Activated T-cell treated with anti-CD3 and anti-CD28 coated beads, Interleukin-2, amount 50 U/mL, for 4 hours (primary cell): ENCODE measurements around the gene AXIN1. TPM values are rescaled to one million over a fixed set of nuclear protein-coding genes. Genes with fewer than 3 reads are reported as not detected.

Experiments
- ATAC-seq, 2 donors: fragments of 200-7000 bp; cut with Tn5 transposase; one replicate each; pipeline ENCODE4 v1.10.0; 2021
- DNase-seq: peaks from one replicate; pipeline ENCODE4 v3.0.0-alpha.2; 2020
- H3K27me3 Mint-ChIP-seq: one replicate; pipeline ENCODE4 v1.8.0; 2021; ENCODE audit warnings: low read depth, mixed read lengths
- H3K36me3 Mint-ChIP-seq: one replicate; pipeline ENCODE4 v1.8.0; 2022; ENCODE audit warnings: mixed read lengths; ENCODE audit not compliant: insufficient read depth
- H3K4me1 Mint-ChIP-seq: one replicate; pipeline ENCODE4 v1.8.0; 2021; ENCODE audit warnings: low read depth, mixed read lengths
- H3K4me3 Mint-ChIP-seq: one replicate; pipeline ENCODE4 v1.8.0; 2021; ENCODE audit warnings: mild to moderate bottlenecking, moderate library complexity, mixed read lengths
- H3K9me3 Mint-ChIP-seq: one replicate; pipeline ENCODE4 v1.8.0; 2021; ENCODE audit warnings: mixed read lengths
- total RNA-seq, 3 donors: library from RNA; stranded (reverse); gene quantifications; one replicate each; pipeline ENCODE4 v1.2.1, GENCODE V29; 2021

Gene AXIN1, protein sequence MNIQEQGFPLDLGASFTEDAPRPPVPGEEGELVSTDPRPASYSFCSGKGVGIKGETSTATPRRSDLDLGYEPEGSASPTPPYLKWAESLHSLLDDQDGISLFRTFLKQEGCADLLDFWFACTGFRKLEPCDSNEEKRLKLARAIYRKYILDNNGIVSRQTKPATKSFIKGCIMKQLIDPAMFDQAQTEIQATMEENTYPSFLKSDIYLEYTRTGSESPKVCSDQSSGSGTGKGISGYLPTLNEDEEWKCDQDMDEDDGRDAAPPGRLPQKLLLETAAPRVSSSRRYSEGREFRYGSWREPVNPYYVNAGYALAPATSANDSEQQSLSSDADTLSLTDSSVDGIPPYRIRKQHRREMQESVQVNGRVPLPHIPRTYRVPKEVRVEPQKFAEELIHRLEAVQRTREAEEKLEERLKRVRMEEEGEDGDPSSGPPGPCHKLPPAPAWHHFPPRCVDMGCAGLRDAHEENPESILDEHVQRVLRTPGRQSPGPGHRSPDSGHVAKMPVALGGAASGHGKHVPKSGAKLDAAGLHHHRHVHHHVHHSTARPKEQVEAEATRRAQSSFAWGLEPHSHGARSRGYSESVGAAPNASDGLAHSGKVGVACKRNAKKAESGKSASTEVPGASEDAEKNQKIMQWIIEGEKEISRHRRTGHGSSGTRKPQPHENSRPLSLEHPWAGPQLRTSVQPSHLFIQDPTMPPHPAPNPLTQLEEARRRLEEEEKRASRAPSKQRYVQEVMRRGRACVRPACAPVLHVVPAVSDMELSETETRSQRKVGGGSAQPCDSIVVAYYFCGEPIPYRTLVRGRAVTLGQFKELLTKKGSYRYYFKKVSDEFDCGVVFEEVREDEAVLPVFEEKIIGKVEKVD
- 10 to 100 TPM; 34.1 to 40.4 (median 35.4) TPM for total RNA-seq

DNA sequence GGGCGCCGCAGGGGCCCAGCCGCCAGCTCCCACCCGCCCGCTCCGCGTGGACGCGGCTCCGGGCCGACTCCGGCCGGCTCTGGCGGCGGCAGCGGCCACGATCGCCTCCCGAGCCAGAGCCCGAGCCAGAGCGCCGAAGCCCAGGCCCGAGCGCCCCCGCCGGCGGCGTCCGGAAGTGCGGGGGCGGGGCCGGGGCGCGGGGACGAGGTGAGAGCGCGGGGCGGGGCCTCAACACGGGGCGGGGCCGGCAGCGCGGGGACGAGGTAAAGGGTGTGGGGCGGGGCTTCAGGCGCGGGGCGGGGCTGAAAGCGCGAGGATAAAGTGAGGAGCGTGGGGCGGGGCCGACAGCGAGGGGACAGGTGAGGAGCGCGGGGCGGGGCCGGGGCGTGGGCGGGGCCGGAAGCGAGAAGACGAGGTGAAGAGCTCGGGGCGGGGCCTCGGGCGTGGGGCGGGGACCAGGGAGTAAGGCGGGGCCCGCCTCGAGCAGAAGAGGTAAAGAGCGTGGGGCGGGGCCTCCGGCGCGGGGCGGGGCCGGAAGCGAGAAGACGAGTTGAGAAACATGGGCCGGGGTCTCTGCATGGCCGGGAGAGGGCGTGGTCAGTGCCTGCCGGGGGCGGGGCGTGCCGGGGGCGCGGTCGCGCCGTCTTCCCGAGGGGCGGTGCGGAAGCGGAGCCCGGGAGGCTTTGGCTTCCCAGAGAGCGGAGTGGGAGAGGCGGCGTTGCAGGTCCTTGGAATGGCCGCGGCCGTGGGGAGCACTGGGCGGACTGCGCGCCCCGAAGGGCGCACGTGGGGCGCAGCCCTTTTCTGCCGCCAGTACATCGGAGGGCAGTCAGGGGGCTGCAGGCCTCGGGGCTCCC is at the start of gene AXIN1:
Gene AXIN1 (minus strand): TSS at position 177 of the 857 bp plus-strand sequence. CDS start 5,698 bp downstream, outside the sequence.
- Mint-ChIP-seq H3K4me3 (peak within 1 kb of the TSS; percentile 87), H3K27me3 (no peaks in the 10 kb centered on the region), H3K9me3 (no peaks in the 10 kb centered on the region), H3K36me3 (peaks cover 7% of the 10 kb centered on the region), H3K4me1 (peaks cover 57% of the 10 kb centered on the region)
- ATAC-seq (peak; percentile 80 to 84), DNase-seq (peak; percentile 100)

DNA sequence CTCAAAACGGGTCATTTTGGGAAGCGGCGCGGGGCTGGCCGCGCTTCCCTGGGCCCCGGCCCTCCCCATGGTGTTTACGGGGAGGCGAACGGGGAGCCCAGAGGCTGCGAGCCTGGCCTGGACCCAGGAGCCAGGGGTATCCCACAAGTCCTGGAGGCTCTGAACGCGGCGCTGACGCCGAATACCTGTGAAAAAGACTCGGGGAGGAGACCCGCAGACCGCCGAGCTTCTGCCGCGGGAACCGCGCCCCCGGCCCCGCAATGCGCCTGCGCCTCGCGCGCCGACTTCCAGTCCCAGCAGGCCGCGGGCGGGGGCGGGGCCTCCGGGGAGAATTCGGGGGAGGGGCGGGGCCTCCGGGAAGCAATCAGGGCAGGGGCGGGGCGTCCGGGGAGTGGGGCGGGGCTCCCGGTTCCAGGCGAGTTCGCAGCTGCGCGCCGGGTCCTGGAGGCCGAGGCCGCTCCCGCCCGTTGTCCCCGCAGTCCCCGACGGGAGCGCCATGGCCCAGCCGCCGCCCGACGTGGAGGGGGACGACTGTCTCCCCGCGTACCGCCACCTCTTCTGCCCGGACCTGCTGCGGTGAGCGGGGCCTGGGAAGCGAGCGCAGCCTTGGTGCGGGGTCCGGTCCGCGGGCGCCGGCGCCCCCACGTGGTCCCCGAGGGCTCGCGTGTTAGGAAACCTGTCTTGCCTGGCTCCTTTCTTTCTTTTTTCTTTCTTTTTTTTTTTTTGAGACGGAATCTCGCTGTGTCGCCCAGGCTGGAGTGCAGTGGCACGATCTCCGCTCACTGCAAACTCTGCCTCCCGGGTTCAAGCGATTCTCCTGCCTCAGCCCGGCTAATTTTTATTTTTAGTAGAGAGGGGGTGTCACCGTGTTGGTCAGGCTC is 49.2 kb upstream of the AXIN1 start, which contains the start of gene DECR2:
Gene DECR2 (plus strand): TSS at position 418 of the 881 bp plus-strand sequence. CDS start 79 bp downstream, at position 497.
- DNase-seq = peak; percentile 99
- ATAC-seq = peak; percentile 85 to 88
- no peaks in the 10 kb centered on the region for H3K36me3 Mint-ChIP-seq
- H3K4me1 Mint-ChIP-seq = peaks cover 16% of the 10 kb centered on the region
- H3K27me3 Mint-ChIP-seq = no peaks in the 10 kb centered on the region
- H3K4me3 Mint-ChIP-seq = peak within 1 kb of the TSS; percentile 86
- no peaks in the 10 kb centered on the region for H3K9me3 Mint-ChIP-seq

GRCh38 chr16:400061-400591 is 47.6 kb upstream of the AXIN1 start:
- peak overlapping the region; percentile 86 for H3K4me3 Mint-ChIP-seq
- H3K36me3 Mint-ChIP-seq = no peaks in the 10 kb centered on the region
- no peaks in the 10 kb centered on the region for H3K9me3 Mint-ChIP-seq
- no peaks in the 10 kb centered on the region for H3K27me3 Mint-ChIP-seq
- no peak for ATAC-seq
- H3K4me1 Mint-ChIP-seq = peaks cover 22% of the 10 kb centered on the region
- no peak for DNase-seq

DNA sequence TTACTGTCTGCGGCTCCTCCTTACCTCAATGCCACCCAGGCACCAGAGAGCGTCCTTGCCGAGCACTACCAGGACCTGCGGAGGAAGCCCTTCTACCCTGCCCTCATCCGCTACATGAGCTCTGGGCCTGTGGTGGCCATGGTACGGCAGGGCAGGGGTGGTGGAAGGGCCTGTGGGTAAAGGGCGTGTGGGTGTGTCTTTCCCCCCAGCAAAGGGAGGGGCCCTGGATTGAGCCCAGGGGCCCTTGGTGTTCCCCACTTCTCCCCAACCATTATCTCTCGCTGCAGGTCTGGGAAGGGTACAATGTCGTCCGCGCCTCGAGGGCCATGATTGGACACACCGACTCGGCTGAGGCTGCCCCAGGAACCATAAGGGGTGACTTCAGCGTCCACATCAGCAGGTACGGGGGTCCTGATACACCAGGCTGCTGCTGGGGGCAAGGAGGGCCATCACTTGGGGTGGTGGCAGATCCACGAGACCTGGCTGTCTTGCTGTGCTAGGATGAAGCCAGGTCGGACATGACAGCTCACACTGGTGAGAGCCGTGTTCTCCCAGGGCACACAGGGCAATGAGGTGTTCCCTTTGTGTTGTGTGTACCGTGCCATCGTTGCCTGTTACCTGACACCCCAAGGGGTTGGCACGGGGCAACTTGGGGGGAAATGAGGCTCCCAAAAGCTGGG is 47.0 kb upstream of the AXIN1 start:
- no peaks in the 10 kb centered on the region for H3K36me3 Mint-ChIP-seq
- ATAC-seq (no peak), DNase-seq (no peak)
- no peaks in the 10 kb centered on the region for H3K27me3 Mint-ChIP-seq
- H3K9me3 Mint-ChIP-seq = no peaks in the 10 kb centered on the region
- peak overlapping the region; percentile 43 for H3K4me3 Mint-ChIP-seq
- peaks cover 22% of the 10 kb centered on the region for H3K4me1 Mint-ChIP-seq

GRCh38 chr16:398561-399339 is 46.2 kb upstream of the AXIN1 start:
- Mint-ChIP-seq H3K4me1 (peaks cover 22% of the 10 kb centered on the region), H3K36me3 (no peaks in the 10 kb centered on the region), H3K27me3 (no peaks in the 10 kb centered on the region), H3K4me3 (peak overlapping the region; percentile 67), H3K9me3 (no peaks in the 10 kb centered on the region)
- ATAC-seq (no peak), DNase-seq (no peak)

DNA sequence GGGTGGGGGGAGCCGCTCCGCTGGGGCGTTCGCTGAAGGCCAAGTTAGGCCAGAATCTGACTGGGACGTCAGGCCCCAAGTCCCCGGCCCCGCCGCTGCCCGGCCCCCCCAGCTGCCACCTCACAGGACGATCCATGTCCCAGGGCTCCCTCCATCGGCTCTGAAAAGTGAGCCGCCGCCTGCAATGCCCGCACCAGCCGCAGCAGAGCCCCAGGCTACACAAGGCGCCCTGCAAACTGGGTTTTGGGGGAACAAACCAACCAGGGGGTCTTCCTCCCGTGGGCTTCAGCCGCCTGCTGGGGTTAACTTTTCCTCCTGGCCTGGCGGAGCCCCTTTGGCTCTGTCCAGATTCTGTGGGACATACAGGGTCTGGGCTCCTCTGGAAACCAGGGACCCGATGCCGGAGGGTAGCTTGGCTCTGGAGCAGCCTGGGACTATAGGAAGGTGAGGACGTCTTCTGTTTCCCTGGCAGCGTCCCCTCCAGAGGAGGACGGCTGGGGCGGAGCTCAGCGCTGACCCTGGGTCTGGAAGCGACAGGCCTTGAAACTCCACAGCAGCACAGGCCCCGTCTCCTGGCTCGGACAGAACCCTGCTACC is 45.3 kb upstream of the AXIN1 start:
- no peaks in the 10 kb centered on the region for H3K9me3 Mint-ChIP-seq
- peaks cover 22% of the 10 kb centered on the region for H3K4me1 Mint-ChIP-seq
- DNase-seq = no peak

GRCh38 chr16:397135-397661 is 44.7 kb upstream of the AXIN1 start, which contains the start of gene NME4:
Gene NME4 (plus strand): TSS chr16:397199. CDS start chr16:397223, 24 bp downstream.
- Mint-ChIP-seq H3K4me3 (peak within 1 kb of the TSS; percentile 80), H3K36me3 (no peaks in the 10 kb centered on the region), H3K4me1 (peaks cover 27% of the 10 kb centered on the region), H3K9me3 (no peaks in the 10 kb centered on the region), H3K27me3 (no peaks in the 10 kb centered on the region)
- ATAC-seq = peak; percentile 14 to 24
- no peak for DNase-seq

More for the DNA sequence above, 45.3 kb upstream of the AXIN1 start:
- no peak for ATAC-seq
- H3K27me3 Mint-ChIP-seq = no peaks in the 10 kb centered on the region
- no peaks in the 10 kb centered on the region for H3K36me3 Mint-ChIP-seq
- H3K4me3 Mint-ChIP-seq = peak overlapping the region; percentile 67

GRCh38 chr16:396605-397004 is 44.1 kb upstream of the AXIN1 start:
- H3K4me3 Mint-ChIP-seq = peak overlapping the region; percentile 80
- H3K27me3 Mint-ChIP-seq = no peaks in the 10 kb centered on the region
- H3K4me1 Mint-ChIP-seq = peaks cover 32% of the 10 kb centered on the region
- H3K9me3 Mint-ChIP-seq = no peaks in the 10 kb centered on the region
- ATAC-seq (no peak), DNase-seq (no peak)
- H3K36me3 Mint-ChIP-seq = no peaks in the 10 kb centered on the region

GRCh38 chr16:396199-396598 is 43.7 kb upstream of the AXIN1 start:
- H3K36me3 Mint-ChIP-seq = no peaks in the 10 kb centered on the region

DNA sequence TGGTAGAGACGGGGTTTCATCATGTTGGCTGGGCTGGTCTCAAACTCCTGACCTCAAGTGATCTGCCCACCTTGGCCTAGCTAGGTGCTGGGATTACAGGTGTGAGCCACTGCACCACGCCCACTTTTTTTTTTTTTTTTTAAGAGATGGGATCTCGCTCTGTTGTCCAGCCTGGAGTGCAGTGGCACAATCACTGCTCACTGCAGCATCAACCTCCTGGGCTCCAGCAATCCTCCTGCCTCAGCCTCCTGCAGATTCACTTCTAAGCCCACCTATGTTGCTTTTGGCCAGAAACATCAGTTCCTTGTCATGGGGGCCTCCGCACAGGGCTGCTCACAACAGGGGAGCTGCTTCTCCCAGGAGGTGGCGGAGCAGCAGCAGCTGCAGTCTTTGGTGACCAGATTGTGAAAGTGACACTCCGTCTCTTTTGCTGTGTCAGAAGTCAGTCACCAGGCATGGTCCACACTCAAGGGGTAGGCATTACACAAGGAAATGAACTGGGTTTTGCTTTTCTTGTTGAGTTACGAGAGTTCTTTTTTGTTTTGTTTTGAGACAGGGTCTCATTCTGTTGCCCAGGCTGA is 40.0 kb upstream of the AXIN1 start:
- H3K4me1 Mint-ChIP-seq = peaks cover 20% of the 10 kb centered on the region
- DNase-seq (no peak), ATAC-seq (peak in 1 of 2 donors; percentile 51)
- H3K9me3 Mint-ChIP-seq = no peaks in the 10 kb centered on the region
- no peaks in the 10 kb centered on the region for H3K36me3 Mint-ChIP-seq
- H3K4me3 Mint-ChIP-seq = no peak overlapping the region
- no peaks in the 10 kb centered on the region for H3K27me3 Mint-ChIP-seq

More at GRCh38 chr16:396199-396598, 43.7 kb upstream of the AXIN1 start:
- Mint-ChIP-seq H3K4me1 (peaks cover 32% of the 10 kb centered on the region), H3K9me3 (no peaks in the 10 kb centered on the region), H3K27me3 (no peaks in the 10 kb centered on the region), H3K4me3 (peak overlapping the region; percentile 80)
- DNase-seq (no peak), ATAC-seq (no peak)

DNA sequence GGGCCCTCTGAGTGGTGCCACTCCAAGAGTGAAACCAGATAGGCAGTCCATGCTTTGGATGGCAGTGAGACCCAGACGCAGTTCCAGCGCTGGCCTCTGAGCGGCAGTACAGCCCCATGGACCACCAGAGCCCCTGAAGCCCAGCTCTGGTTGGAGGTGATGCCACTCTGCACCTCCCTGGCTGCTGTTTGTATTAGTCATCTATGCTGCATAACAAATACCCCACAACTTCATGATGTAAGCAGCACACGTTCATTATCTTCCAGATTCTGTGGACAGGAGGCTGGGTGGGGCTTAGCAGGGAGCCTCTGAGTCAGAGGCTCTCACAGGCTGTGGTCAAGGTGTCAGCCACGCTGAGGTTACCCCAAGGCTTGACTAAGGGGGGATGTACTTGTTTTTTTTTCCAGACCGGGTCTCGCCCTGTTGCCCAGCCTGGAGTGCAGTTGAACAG is 39.4 kb upstream of the AXIN1 start:
- H3K9me3 Mint-ChIP-seq = no peaks in the 10 kb centered on the region
- H3K27me3 Mint-ChIP-seq = no peaks in the 10 kb centered on the region
- ATAC-seq (peak; percentile 96 to 97), DNase-seq (peak; percentile 77)
- no peak overlapping the region for H3K4me3 Mint-ChIP-seq
- no peaks in the 10 kb centered on the region for H3K36me3 Mint-ChIP-seq
- H3K4me1 Mint-ChIP-seq = peaks cover 20% of the 10 kb centered on the region
